H9 (cell line): ENCODE data around the gene FANCC. TPM values are rescaled to one million over a fixed set of nuclear protein-coding genes. Genes with fewer than 3 reads are reported as not detected.

ENCODE experiments used
- DNase-seq: peaks from one replicate; pipeline ENCODE4 v3.0.0-alpha.2; 2017
- H2AFZ ChIP-seq: one replicate; pipeline ENCODE4 v1.6.1; 2013; ENCODE audit warnings: mild to moderate bottlenecking, low read length, control low read depth, moderate library complexity
- H2AK5ac ChIP-seq: 2 replicates; pipeline ENCODE4 v1.6.1; 2013; ENCODE audit warnings: low read length, control low read depth, mixed read lengths; ENCODE audit not compliant: insufficient read length
- H2BK120ac ChIP-seq: one replicate; pipeline ENCODE4 v1.6.1; 2013; ENCODE audit warnings: low read depth, mild to moderate bottlenecking, low read length, control low read depth, inconsistent platforms; ENCODE audit not compliant: poor library complexity, severe bottlenecking
- H2BK12ac ChIP-seq: 2 replicates; pipeline ENCODE4 v1.6.1; 2013; ENCODE audit warnings: low read length, control low read depth, mixed read lengths, low read depth; ENCODE audit not compliant: insufficient read length
- H2BK15ac ChIP-seq: 2 replicates; pipeline ENCODE4 v1.6.1; 2013; ENCODE audit warnings: low read depth, low read length, control low read depth
- H2BK20ac ChIP-seq: one replicate; pipeline ENCODE4 v1.6.1; 2013; ENCODE audit warnings: low read depth, mild to moderate bottlenecking, low read length, control low read depth, inconsistent platforms; ENCODE audit not compliant: poor library complexity, severe bottlenecking
- H2BK5ac ChIP-seq: 2 replicates; pipeline ENCODE4 v1.6.1; 2013; ENCODE audit warnings: low read length, control low read depth, mixed read lengths; ENCODE audit not compliant: insufficient read length
- H3K14ac ChIP-seq: 2 replicates; pipeline ENCODE4 v1.6.1; 2013; ENCODE audit warnings: low read length, control low read depth; ENCODE audit not compliant: insufficient read depth
- H3K18ac ChIP-seq: 2 replicates; pipeline ENCODE4 v1.6.1; 2013; ENCODE audit warnings: low read depth, mild to moderate bottlenecking, mixed read lengths, low read length, control low read depth; ENCODE audit not compliant: insufficient read length
- H3K23ac ChIP-seq: 2 replicates; pipeline ENCODE4 v1.6.1; 2013; ENCODE audit warnings: low read length, control low read depth, mixed read lengths, low read depth; ENCODE audit not compliant: insufficient read length
- H3K23me2 ChIP-seq: 2 replicates; pipeline ENCODE4 v1.6.1; 2013; ENCODE audit warnings: low read depth, mild to moderate bottlenecking, mixed read lengths, low read length, control low read depth; ENCODE audit not compliant: insufficient read length, poor library complexity, severe bottlenecking
- H3K27ac ChIP-seq: 2 replicates; pipeline ENCODE4 v1.5.1; 2013; ENCODE audit warnings: low read length, control low read depth, mixed read lengths, low read depth; ENCODE audit not compliant: insufficient read length
- H3K27me3 ChIP-seq: 2 replicates; pipeline ENCODE4 v1.6.1; 2013; ENCODE audit warnings: low read length, control low read depth, inconsistent platforms; ENCODE audit not compliant: insufficient read depth
- H3K4ac ChIP-seq: 2 replicates; pipeline ENCODE4 v1.6.1; 2013; ENCODE audit warnings: low read depth, mild to moderate bottlenecking, control low read depth, inconsistent platforms, low read length, moderate library complexity
- H3K4me1 ChIP-seq: 2 replicates; pipeline ENCODE4 v1.6.1; 2013; ENCODE audit warnings: low read length, control low read depth, inconsistent platforms; ENCODE audit not compliant: insufficient read depth
- H3K4me2 ChIP-seq: 2 replicates; pipeline ENCODE4 v1.6.1; 2013; ENCODE audit warnings: low read length, control low read depth, mixed read lengths; ENCODE audit not compliant: insufficient read length, insufficient read depth
- H3K56ac ChIP-seq: 2 replicates; pipeline ENCODE4 v1.6.1; 2013; ENCODE audit warnings: low read depth, mild to moderate bottlenecking, mixed read lengths, low read length, control low read depth; ENCODE audit not compliant: insufficient read length
- H3K79me1 ChIP-seq: 2 replicates; pipeline ENCODE4 v1.6.1; 2013; ENCODE audit warnings: low read depth, mild to moderate bottlenecking, moderate library complexity, low read length, control low read depth, inconsistent platforms; ENCODE audit not compliant: insufficient read depth, poor library complexity, severe bottlenecking
- H3K79me2 ChIP-seq: 2 replicates; pipeline ENCODE4 v1.6.1; 2013; ENCODE audit warnings: low read length, control low read depth, inconsistent platforms; ENCODE audit not compliant: insufficient read depth
- H3K9ac ChIP-seq: 2 replicates; pipeline ENCODE4 v1.6.1; 2013; ENCODE audit warnings: low read length, control low read depth, mixed read lengths; ENCODE audit not compliant: insufficient read length; ENCODE audit errors: extremely low read depth
- H3K9me3 ChIP-seq: one replicate; pipeline ENCODE4 v1.6.1; 2013; ENCODE audit warnings: low read depth, low read length, inconsistent platforms; ENCODE audit not compliant: control insufficient read depth
- H3T11ph ChIP-seq: one replicate; pipeline ENCODE4 v1.6.1; 2013; ENCODE audit warnings: mild to moderate bottlenecking, low read length, control low read depth, inconsistent platforms
- H4K20me1 ChIP-seq: one replicate; pipeline ENCODE4 v1.6.1; 2013; ENCODE audit not compliant: control insufficient read depth, insufficient read length, insufficient read depth
- H4K5ac ChIP-seq: 2 replicates; pipeline ENCODE4 v1.6.1; 2013; ENCODE audit warnings: low read depth, mild to moderate bottlenecking, mixed read lengths, low read length, control low read depth; ENCODE audit not compliant: insufficient read length
- H4K8ac ChIP-seq: replicated peaks from 2 replicates; pipeline ENCODE4 v1.6.1; 2013; ENCODE audit warnings: low read length, control low read depth, mixed read lengths, low read depth; ENCODE audit not compliant: insufficient read length
- H4K91ac ChIP-seq: 2 replicates; pipeline ENCODE4 v1.6.1; 2013; ENCODE audit warnings: low read depth, mild to moderate bottlenecking, moderate library complexity, mixed read lengths, low read length, control low read depth; ENCODE audit not compliant: insufficient read length
- H3K27ac Mint-ChIP-seq, 3 experiments: 2 replicates in 2 of 3; 3 replicates in 1 of 3; pipeline ENCODE4 v1.8.0; 2020 to 2021; ENCODE audit warnings: mixed read lengths in 3 of 3, mild to moderate bottlenecking in 1 of 3, moderate library complexity in 1 of 3
- H3K27me3 Mint-ChIP-seq: 2 replicates; pipeline ENCODE4 v1.8.0; 2021; ENCODE audit warnings: low read depth, mild to moderate bottlenecking, moderate library complexity, mixed read lengths
- H3K36me3 Mint-ChIP-seq, 3 experiments: 2 replicates in 2 of 3; 3 replicates in 1 of 3; pipeline ENCODE4 v1.8.0; 2020 to 2021; ENCODE audit warnings: low read depth in 3 of 3, mixed read lengths in 3 of 3; ENCODE audit not compliant: insufficient read depth in 1 of 3
- H3K4me1 Mint-ChIP-seq, 2 experiments: 2 replicates each; pipeline ENCODE4 v1.8.0; 2020; ENCODE audit warnings: mixed read lengths in 2 of 2
- H3K4me3 Mint-ChIP-seq, 2 experiments: 2 replicates in 1 of 2; 3 replicates in 1 of 2; pipeline ENCODE4 v1.8.0; 2020 to 2021; ENCODE audit warnings: mild to moderate bottlenecking in 2 of 2, mixed read lengths in 2 of 2, moderate library complexity in 1 of 2
- H3K9me3 Mint-ChIP-seq, 2 experiments: 2 replicates in 1 of 2; 3 replicates in 1 of 2; pipeline ENCODE4 v1.8.0; 2020; ENCODE audit warnings: mild to moderate bottlenecking in 2 of 2, mixed read lengths in 2 of 2, moderate library complexity in 1 of 2
- WGBS: extraction: QIAGEN DNeasy Blood & Tissue Kit; methylation state at CpG from one replicate; pipeline ENCODE4 v1.1.7; 2013; ENCODE audit warnings: missing lambda C conversion rate, low lambda C conversion rate, mixed read lengths; ENCODE audit not compliant: insufficient read length; ENCODE audit errors: extremely low coverage; 5-methylcytosine and 5-hydroxymethylcytosine counted together
- total RNA-seq: library from RNA; stranded (reverse); gene quantifications from 2 replicates; pipeline ENCODE4 v1.2.1, GENCODE V29; 2021
- TF ChIP-seq, protein P1 (sequence below): fragments of 200-600 bp; sonication (generic); conservative IDR thresholded peaks from 3 replicates; pipeline ENCODE4 v1.8.0; 2021; ENCODE audit warnings: antibody characterized with exemption, mild to moderate bottlenecking

The FANCC gene
- total RNA-seq, 1 experiment from 2014 or later = 14.6 TPM

- H2BK15ac ChIP-seq = no peak overlapping the region
- H2BK5ac ChIP-seq = no peak overlapping the region
- H4K5ac ChIP-seq = no peak overlapping the region
- no peak for DNase-seq
- no peak overlapping the region for H3T11ph ChIP-seq
- no peak overlapping the region for H4K8ac ChIP-seq
- H3K27me3 ChIP-seq = no peaks in the 10 kb centered on the region
- Mint-ChIP-seq H3K4me1 (peaks cover 8 to 19% of the 10 kb centered on the region in 2 experiments; a peak in 3 of 4 replicates), H3K27ac (no peak overlapping the region), H3K36me3 (no peaks in the 10 kb centered on the region), H3K4me3 (no peak overlapping the region), H3K9me3 (no peaks in the 10 kb centered on the region), H3K27me3 (no peaks in the 10 kb centered on the region)
- no peaks in the 10 kb centered on the region for H3K9me3 ChIP-seq
- no peak overlapping the region for H3K27ac ChIP-seq
- H3K4ac ChIP-seq = no peak overlapping the region
- H2BK120ac ChIP-seq = no peak overlapping the region
- H3K79me2 ChIP-seq = no peaks in the 10 kb centered on the region
- H3K9ac ChIP-seq = no peak overlapping the region
- no peak overlapping the region for H3K56ac ChIP-seq
- no peak overlapping the region for H2BK12ac ChIP-seq
- H2BK20ac ChIP-seq = no peak overlapping the region
- H2AFZ ChIP-seq = no peak overlapping the region
- H3K79me1 ChIP-seq = no peaks in the 10 kb centered on the region
- no peak overlapping the region for H3K23ac ChIP-seq
- H3K23me2 ChIP-seq = no peaks in the 10 kb centered on the region
- no CpG with 5 or more reads among the region's 2 CpGs for WGBS
- H4K91ac ChIP-seq = no peak overlapping the region
- H3K4me1 ChIP-seq = no peaks in the 10 kb centered on the region
- H3K14ac ChIP-seq = no peak overlapping the region
- TF ChIP-seq, protein P1, sequence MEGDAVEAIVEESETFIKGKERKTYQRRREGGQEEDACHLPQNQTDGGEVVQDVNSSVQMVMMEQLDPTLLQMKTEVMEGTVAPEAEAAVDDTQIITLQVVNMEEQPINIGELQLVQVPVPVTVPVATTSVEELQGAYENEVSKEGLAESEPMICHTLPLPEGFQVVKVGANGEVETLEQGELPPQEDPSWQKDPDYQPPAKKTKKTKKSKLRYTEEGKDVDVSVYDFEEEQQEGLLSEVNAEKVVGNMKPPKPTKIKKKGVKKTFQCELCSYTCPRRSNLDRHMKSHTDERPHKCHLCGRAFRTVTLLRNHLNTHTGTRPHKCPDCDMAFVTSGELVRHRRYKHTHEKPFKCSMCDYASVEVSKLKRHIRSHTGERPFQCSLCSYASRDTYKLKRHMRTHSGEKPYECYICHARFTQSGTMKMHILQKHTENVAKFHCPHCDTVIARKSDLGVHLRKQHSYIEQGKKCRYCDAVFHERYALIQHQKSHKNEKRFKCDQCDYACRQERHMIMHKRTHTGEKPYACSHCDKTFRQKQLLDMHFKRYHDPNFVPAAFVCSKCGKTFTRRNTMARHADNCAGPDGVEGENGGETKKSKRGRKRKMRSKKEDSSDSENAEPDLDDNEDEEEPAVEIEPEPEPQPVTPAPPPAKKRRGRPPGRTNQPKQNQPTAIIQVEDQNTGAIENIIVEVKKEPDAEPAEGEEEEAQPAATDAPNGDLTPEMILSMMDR = no peak
- no peak overlapping the region for H3K4me2 ChIP-seq
- no peak overlapping the region for H3K18ac ChIP-seq
- H4K20me1 ChIP-seq = no peaks in the 10 kb centered on the region
- H2AK5ac ChIP-seq = no peak overlapping the region
Observed at GRCh38 chr9:95204710-95205109, 112.8 kb downstream of the FANCC start.
